CD4-positive, alpha-beta T cell treated with Interleukin-2 at 100 ng/mL for 4 hours (primary cell): Measurements from ENCODE around the gene ESYT2.

Source experiments
- DNase-seq: peaks from one replicate; pipeline ENCODE4 v3.0.0-alpha.2; 2020; ENCODE audit warnings: low spot score

Gene ESYT2

GRCh38 chr7:158741294-158741666 is 88.0 kb downstream of the ESYT2 start:
- no peak for DNase-seq

GRCh38 chr7:158740657-158741293 is 88.5 kb downstream of the ESYT2 start:
- DNase-seq = no peak

- no peak for DNase-seq
Observed at GRCh38 chr7:158740013-158740656, 89.2 kb downstream of the ESYT2 start.

- DNase-seq = no peak
Observed at GRCh38 chr7:158738841-158739240, 90.5 kb downstream of the ESYT2 start.

GRCh38 chr7:158737064-158737695 is 92.1 kb downstream of the ESYT2 start:
- no peak for DNase-seq

- no peak for DNase-seq
Observed at GRCh38 chr7:158735935-158736334, 93.4 kb downstream of the ESYT2 start.

- no peak for DNase-seq
Observed at GRCh38 chr7:158734861-158735260, 94.4 kb downstream of the ESYT2 start.

GRCh38 chr7:158733775-158734494 is 95.4 kb downstream of the ESYT2 start:
- no peak for DNase-seq

- no peak for DNase-seq
Observed at GRCh38 chr7:158733220-158733519, 96.1 kb downstream of the ESYT2 start.

GRCh38 chr7:158732494-158733219 is 96.7 kb downstream of the ESYT2 start:
- DNase-seq = no peak

GRCh38 chr7:158731761-158732160 is 97.5 kb downstream of the ESYT2 start:
- DNase-seq = no peak

GRCh38 chr7:158730383-158731346 is 98.6 kb downstream of the ESYT2 start:
- no peak for DNase-seq

- no peak for DNase-seq
Observed at GRCh38 chr7:158729646-158730382, 99.5 kb downstream of the ESYT2 start.

- DNase-seq = no peak
Observed at GRCh38 chr7:158728911-158729645, 100.2 kb downstream of the ESYT2 start.

GRCh38 chr7:158727690-158728089 is 101.6 kb downstream of the ESYT2 start:
- no peak for DNase-seq

- DNase-seq = no peak
Observed at GRCh38 chr7:158726277-158726807, 103.0 kb downstream of the ESYT2 start.

GRCh38 chr7:158725506-158725800 is 103.9 kb downstream of the ESYT2 start:
- DNase-seq = no peak

- no peak for DNase-seq
Observed at GRCh38 chr7:158724658-158725505, 104.4 kb downstream of the ESYT2 start.
